ENCODE measurements around the gene STK39.

- TF ChIP-seq, protein P1, sequence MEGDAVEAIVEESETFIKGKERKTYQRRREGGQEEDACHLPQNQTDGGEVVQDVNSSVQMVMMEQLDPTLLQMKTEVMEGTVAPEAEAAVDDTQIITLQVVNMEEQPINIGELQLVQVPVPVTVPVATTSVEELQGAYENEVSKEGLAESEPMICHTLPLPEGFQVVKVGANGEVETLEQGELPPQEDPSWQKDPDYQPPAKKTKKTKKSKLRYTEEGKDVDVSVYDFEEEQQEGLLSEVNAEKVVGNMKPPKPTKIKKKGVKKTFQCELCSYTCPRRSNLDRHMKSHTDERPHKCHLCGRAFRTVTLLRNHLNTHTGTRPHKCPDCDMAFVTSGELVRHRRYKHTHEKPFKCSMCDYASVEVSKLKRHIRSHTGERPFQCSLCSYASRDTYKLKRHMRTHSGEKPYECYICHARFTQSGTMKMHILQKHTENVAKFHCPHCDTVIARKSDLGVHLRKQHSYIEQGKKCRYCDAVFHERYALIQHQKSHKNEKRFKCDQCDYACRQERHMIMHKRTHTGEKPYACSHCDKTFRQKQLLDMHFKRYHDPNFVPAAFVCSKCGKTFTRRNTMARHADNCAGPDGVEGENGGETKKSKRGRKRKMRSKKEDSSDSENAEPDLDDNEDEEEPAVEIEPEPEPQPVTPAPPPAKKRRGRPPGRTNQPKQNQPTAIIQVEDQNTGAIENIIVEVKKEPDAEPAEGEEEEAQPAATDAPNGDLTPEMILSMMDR (IDR thresholded peaks at IDR 0.05) = no peak
- TF ChIP-seq POLR2A (IDR thresholded peaks at IDR 0.05) = no peak
Observed at GRCh38 chr2:168157926-168158325, 89.5 kb downstream of the STK39 start.
